Jurkat, Clone E6-1 (cell line): ENCODE measurements around the gene NRDE2.
A peak's percentile ranks its signal among the peaks of the same experiment; 100 is the strongest.
"Not testable (repeated sequence)": the region's sequence is repeated elsewhere in the genome, so short reads cannot be mapped to it uniquely, and the experiment has no call there.

ENCODE experiments used
- DNase-seq: peaks from one replicate; pipeline ENCODE4 v3.0.0-alpha.2; 2011; ENCODE audit warnings: low read depth, low spot score
- H3K4me3 ChIP-seq: 2 replicates; pipeline ENCODE4 v1.5.1; 2011; ENCODE audit warnings: mild to moderate bottlenecking, low read length, control low read depth, moderate library complexity

Gene NRDE2

GRCh38 chr14:90277581-90278198 is 54.1 kb downstream of the NRDE2 start:
- no peak overlapping the region for H3K4me3 ChIP-seq
- DNase-seq: no peak

- DNase-seq: no peak
- H3K4me3 ChIP-seq: no peak overlapping the region
These were observed 54.9 kb downstream of the NRDE2 start for GRCh38 chr14:90276646-90277367.

DNA sequence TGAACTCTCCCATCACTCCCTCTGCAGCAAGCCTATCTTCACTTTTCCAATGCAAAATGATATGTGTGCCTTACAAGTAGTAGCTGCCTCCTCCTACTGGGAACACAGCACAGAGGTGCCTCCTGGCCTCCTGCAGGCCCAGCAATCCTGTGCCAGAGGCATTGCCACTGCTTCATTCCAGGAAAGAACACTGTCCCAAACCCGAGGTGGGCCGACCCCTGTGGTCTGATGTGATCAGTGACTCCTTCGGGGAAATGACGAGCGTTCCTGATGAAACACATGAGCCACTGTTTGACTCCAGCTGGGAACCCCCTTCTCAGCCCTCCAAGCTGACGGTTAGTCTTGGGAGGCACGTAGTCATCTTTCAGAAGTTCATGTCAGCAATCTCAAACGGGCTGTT is 55.9 kb downstream of the NRDE2 start:
- no peak for DNase-seq
- no peak overlapping the region for H3K4me3 ChIP-seq

GRCh38 chr14:90275458-90275814 is 56.3 kb downstream of the NRDE2 start:
- H3K4me3 ChIP-seq: no peak overlapping the region
- no peak for DNase-seq

GRCh38 chr14:90274808-90275457 is 56.8 kb downstream of the NRDE2 start:
- no peak for DNase-seq
- no peak overlapping the region for H3K4me3 ChIP-seq

DNA sequence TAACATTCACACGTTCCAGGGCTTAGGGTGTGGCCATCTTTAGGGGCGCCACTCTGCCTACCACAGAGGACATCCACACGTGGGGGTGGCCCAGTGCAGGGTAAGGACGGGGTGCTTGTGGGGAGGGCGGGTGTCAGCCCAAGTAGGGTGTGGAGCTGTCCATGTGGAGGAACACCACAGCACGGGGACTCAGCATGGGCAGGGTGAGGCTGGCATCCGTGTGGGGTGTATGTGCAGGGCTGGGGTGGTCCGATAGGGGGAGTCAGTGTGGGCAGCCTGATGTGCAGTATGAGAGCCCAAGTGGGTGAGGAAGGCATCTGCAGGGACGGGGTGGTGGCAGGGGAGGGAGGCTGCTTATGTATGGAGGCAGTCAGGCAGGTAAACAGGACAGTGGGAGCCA is 57.7 kb downstream of the NRDE2 start:
- peak; percentile 38 for DNase-seq
- H3K4me3 ChIP-seq: no peak overlapping the region

GRCh38 chr14:90273532-90273931 is 58.2 kb downstream of the NRDE2 start:
- no peak for DNase-seq
- H3K4me3 ChIP-seq: no peak overlapping the region

DNA sequence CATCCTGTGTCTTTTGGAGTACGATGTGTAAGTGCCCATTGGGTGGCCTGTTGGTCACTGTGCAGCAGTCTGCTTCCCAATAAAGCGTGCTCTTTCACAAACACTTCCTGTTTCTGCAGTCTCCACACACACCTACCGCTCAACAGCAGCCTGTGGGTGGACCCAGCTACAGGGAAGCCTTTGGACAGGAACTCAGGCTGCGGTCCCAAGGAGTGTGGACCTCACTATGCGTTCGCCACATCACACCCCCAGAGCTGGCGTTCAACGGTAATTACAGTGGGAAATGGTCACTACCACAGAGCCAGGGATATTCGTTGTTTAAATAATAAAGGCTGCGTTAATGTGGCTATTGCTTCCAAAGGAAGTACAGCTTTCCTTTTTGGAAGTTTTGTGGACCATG is 59.2 kb downstream of the NRDE2 start:
- H3K4me3 ChIP-seq: no peak overlapping the region
- DNase-seq: no peak

- DNase-seq: no peak
- no peak overlapping the region for H3K4me3 ChIP-seq
These were observed 63.3 kb downstream of the NRDE2 start for GRCh38 chr14:90268420-90268819.

DNA sequence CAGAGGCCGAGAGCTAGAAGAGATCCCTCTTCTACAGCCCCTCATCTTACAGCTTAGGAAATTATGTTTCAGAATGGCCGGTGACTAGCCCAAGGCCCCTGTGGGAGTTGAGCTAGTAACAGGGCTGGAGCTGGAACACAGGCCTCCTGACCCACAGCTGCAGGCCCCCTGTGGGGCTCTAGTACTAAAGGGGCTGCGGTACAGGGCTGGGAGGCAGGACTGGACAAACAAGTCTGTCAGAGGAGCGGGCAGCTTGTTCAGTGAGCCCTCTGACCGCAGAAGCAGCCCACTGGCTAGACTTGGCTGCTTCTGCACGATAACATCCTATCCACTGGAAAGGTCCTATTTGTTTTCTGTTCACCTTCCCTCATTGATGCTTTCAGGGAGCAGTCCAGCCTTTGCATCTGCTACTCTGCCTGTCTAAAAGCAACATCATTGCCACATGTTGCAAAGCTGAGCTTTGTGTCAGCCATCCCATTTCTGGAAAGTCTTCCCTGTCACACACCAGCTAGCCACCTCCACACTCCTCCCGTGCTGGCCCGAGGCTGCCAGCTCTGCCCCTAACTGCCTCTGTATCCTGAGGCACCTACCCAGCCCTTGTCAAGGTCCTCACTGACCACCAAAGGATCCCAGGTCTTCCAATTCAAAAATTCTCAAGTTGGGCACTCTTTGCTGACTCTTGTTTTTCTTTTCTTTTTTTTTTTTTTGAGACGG is 65.1 kb downstream of the NRDE2 start:
- no peak overlapping the region for H3K4me3 ChIP-seq
- no peak for DNase-seq

DNA sequence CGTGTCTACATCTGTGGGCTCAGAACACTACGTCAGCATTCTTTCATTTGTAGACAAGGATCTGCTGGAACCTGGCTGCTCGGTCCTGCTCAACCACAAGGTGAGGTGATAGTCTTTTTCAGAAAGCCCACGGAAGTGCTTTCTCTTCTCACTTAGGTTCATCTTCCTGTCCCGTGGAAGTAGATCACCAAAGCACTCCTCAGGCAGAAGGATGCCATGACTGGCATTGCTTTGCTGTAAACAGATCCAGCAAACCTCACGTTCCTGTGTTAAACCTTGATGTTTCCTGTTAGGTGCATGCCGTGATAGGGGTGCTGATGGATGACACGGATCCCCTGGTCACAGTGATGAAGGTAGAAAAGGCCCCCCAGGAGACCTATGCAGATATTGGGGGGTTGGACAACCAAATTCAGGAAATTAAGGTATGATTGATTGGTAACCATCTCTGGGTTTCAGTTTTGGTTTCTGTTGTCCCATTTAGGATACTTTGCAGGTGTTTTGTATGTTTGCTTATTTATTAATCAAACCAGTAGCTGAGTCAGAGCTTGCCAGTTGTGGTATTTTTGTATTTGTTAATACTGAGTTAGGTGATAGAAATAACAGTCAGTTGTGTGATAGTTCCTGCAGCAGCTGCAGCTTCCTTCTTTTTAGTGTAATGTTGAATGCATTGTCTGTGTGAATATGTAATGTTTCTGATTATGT is 67.8 kb downstream of the NRDE2 start:
- no peak for DNase-seq
- no peak overlapping the region for H3K4me3 ChIP-seq

DNA sequence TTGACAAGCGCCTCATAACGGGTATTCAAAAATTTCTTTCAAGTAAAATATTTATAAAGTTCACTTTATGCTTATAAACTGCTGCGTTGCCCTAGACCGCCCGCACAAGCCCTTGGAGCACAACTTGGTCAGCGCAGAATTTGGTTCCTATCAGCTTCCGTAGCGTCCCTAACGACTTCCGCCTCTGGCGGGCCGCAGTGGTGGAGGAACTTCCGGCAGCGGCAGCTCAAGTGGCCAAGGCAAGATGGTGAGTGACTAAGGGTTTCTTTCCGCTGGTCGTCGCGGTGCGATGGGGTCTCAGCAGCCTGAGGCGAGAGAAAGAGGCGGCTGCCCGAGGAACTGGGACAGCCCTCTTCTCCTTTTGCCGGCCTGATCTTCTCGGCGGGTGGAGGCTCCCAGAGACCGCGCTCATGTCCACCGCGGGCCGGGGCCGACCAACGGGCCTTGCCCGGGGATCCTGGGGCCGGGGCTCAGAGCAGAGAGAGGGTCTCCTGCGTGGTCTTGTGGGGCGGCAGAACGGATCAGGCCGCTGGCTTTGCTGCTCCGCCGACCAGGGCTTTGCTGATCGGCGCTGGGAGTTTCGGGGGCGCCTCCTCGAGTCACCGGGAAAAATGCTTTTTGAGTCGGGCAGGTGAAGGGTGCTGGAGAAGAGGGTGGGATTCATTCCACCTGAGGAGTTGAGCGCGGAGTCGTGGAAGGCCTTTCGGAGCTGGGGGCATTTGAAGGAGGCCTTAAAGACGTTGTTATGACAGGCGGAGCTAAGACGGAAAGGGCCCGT is 75.2 kb downstream of the NRDE2 start, which contains the start of gene PSMC1:
TSS of gene PSMC1 (plus strand) at position 200 of the 778 bp plus-strand sequence. CDS start at position 245, 45 bp downstream.
- peak; percentile 90 for DNase-seq
- peak within 1 kb of the TSS; percentile 91 for H3K4me3 ChIP-seq

DNA sequence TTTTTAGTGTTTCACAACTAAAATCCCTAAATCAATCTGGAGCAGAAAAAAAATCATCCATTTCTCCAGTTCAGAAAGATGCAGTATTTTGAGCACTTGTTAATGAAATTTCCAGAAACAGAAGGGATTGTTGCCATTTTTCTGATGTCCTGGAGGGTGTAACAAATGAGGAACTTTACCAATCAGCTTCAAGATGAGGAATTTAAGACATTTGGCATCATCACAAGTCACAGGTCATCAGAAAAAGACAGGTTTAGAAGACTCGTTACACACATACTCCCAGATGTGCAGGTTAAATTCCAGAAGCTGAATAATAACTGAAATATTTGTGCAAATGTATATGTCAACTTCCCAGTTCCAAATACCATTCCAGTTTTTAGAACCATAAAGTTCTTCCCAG is 75.9 kb downstream of the NRDE2 start:
- peak overlapping the region; percentile 91 for H3K4me3 ChIP-seq
- no peak for DNase-seq

- no peak for DNase-seq
- no peak overlapping the region for H3K4me3 ChIP-seq
These were observed 77.9 kb downstream of the NRDE2 start for GRCh38 chr14:90253826-90254225.

DNA sequence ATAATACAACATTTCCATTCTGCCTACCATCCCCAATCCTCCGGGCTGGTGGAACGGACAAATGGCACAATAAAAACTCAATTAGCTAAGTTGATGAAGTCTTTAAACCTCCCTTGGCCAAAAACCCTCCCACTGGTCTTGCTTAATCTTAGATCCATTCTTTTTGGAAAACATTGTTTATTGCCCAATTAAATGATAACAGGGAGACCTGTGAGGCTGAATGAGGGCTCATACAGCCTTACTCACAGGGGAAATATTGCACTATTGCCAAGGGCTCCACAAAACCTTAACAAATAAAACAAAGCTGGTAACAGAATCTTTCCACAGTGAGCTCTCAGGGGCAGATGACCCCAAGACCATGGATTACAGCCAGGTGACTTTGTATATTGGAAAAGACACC is 83.1 kb downstream of the NRDE2 start:
- H3K4me3 ChIP-seq: no peak overlapping the region
- DNase-seq: no peak

DNA sequence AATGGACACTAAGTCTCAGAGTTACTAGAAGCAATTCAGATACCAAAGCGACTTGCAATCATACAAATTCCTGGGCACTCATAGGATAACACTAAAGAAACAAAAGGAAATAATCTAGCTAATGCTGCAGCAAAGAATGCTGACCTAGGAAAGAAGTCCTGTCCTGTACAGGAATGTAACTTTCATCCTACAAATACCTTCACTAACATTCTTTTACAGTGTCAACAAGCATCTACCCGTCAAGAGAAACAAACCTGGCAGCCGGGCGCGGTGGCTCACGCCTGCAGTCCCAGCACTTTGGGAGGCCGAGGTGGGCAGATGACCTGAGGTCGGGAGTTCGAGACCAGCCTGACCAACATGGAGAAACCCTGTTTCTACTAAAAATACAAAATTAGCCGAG is 84.3 kb downstream of the NRDE2 start:
- not testable (repeated sequence) for DNase-seq

GRCh38 chr14:90246936-90247335 is 84.8 kb downstream of the NRDE2 start:
- DNase-seq: no peak

More for the DNA sequence above, 84.3 kb downstream of the NRDE2 start:
- not testable (repeated sequence) for H3K4me3 ChIP-seq

GRCh38 chr14:90242444-90242843 is 89.3 kb downstream of the NRDE2 start:
- no peak overlapping the region for H3K4me3 ChIP-seq
- DNase-seq: no peak

More at GRCh38 chr14:90246936-90247335, 84.8 kb downstream of the NRDE2 start:
- no peak overlapping the region for H3K4me3 ChIP-seq
